ENCODE results near the gene DTWD2. TPM values are rescaled to one million over a fixed set of nuclear protein-coding genes. Genes with fewer than 3 reads are reported as not detected.
"Not testable (repeated sequence)": the region's sequence is repeated elsewhere in the genome, so short reads cannot be mapped to it uniquely, and the experiment has no call there.

DTWD2 gene
- total RNA-seq, 1 experiment from 2014 or later: 12.3 TPM

GRCh38 chr5:118883362-118883761 is 105.0 kb downstream of the DTWD2 start:
- Mint-ChIP-seq H3K4me3 (ENCODE audit: low read depth, unreplicated experiment) (no peak overlapping the region), H3K27ac (ENCODE audit: unreplicated experiment) (no peak overlapping the region), H3K27me3 (ENCODE audit: unreplicated experiment) (no peaks in the 10 kb centered on the region), H3K4me1 (ENCODE audit: low read depth, unreplicated experiment) (no peaks in the 10 kb centered on the region), H3K36me3 (ENCODE audit: insufficient read depth, unreplicated experiment) (no peaks in the 10 kb centered on the region), H3K9me3 (ENCODE audit: low read depth, unreplicated experiment) (no peaks in the 10 kb centered on the region)
- intact Hi-C loops (cut with micrococcal nuclease; ENCODE audit: unreplicated experiment): no loop called here
- no TSS peak for BruUV-seq (replicated peaks)
- no peak for TF ChIP-seq CTCF (IDR thresholded peaks at IDR 0.05; ENCODE audit: unreplicated experiment)
- CTCF ChIA-PET: no interaction called here
- no peak for DNase-seq

GRCh38 chr5:118882666-118883065 is 105.7 kb downstream of the DTWD2 start:
- Mint-ChIP-seq H3K27me3 (ENCODE audit: unreplicated experiment) (no peaks in the 10 kb centered on the region), H3K4me1 (ENCODE audit: low read depth, unreplicated experiment) (no peaks in the 10 kb centered on the region), H3K4me3 (ENCODE audit: low read depth, unreplicated experiment) (no peak overlapping the region), H3K9me3 (ENCODE audit: low read depth, unreplicated experiment) (no peaks in the 10 kb centered on the region), H3K36me3 (ENCODE audit: insufficient read depth, unreplicated experiment) (no peaks in the 10 kb centered on the region), H3K27ac (ENCODE audit: unreplicated experiment) (no peak overlapping the region)
- no peak for TF ChIP-seq CTCF (IDR thresholded peaks at IDR 0.05; ENCODE audit: unreplicated experiment)
- CTCF ChIA-PET: no interaction called here
- intact Hi-C loops (cut with micrococcal nuclease; ENCODE audit: unreplicated experiment): no loop called here
- no peak for DNase-seq
- no TSS peak for BruUV-seq (replicated peaks)

GRCh38 chr5:118876852-118877251 is 111.5 kb downstream of the DTWD2 start:
- H3K27ac Mint-ChIP-seq (ENCODE audit: unreplicated experiment); H3K9me3 Mint-ChIP-seq (ENCODE audit: low read depth, unreplicated experiment); H3K36me3 Mint-ChIP-seq (ENCODE audit: insufficient read depth, unreplicated experiment); H3K27me3 Mint-ChIP-seq (ENCODE audit: unreplicated experiment); CTCF ChIA-PET; BruUV-seq (replicated peaks); intact Hi-C loops (cut with micrococcal nuclease; ENCODE audit: unreplicated experiment); DNase-seq; H3K4me3 Mint-ChIP-seq (ENCODE audit: low read depth, unreplicated experiment); H3K4me1 Mint-ChIP-seq (ENCODE audit: low read depth, unreplicated experiment): not testable (repeated sequence)

GRCh38 chr5:118875131-118875530 is 113.2 kb downstream of the DTWD2 start:
- H3K4me3 Mint-ChIP-seq (ENCODE audit: low read depth, unreplicated experiment): no peak overlapping the region
- intact Hi-C loops (cut with micrococcal nuclease; ENCODE audit: unreplicated experiment): no loop called here
- CTCF ChIA-PET: interaction anchor here (0.5 kb wide), 1 partner anchor 275 kb away, joined by 3 read pairs; no protein-coding TSS in a partner anchor
- DNase-seq: no peak
- H3K9me3 Mint-ChIP-seq (ENCODE audit: low read depth, unreplicated experiment): no peaks in the 10 kb centered on the region
- no peak overlapping the region for H3K27ac Mint-ChIP-seq (ENCODE audit: unreplicated experiment)
- no peak for TF ChIP-seq CTCF (IDR thresholded peaks at IDR 0.05; ENCODE audit: unreplicated experiment)
- BruUV-seq (replicated peaks): no TSS peak
- no peaks in the 10 kb centered on the region for H3K4me1 Mint-ChIP-seq (ENCODE audit: low read depth, unreplicated experiment)
- H3K36me3 Mint-ChIP-seq (ENCODE audit: insufficient read depth, unreplicated experiment): no peaks in the 10 kb centered on the region
- H3K27me3 Mint-ChIP-seq (ENCODE audit: unreplicated experiment): no peaks in the 10 kb centered on the region

- intact Hi-C loops (cut with micrococcal nuclease; ENCODE audit: unreplicated experiment): no loop called here
- Mint-ChIP-seq H3K27ac (ENCODE audit: unreplicated experiment) (no peak overlapping the region), H3K4me3 (ENCODE audit: low read depth, unreplicated experiment) (no peak overlapping the region)
Observed at GRCh38 chr5:118873417-118873816, 114.9 kb downstream of the DTWD2 start.

More at GRCh38 chr5:118873417-118873816, 114.9 kb downstream of the DTWD2 start:
- CTCF ChIA-PET: no interaction called here
- H3K27me3 Mint-ChIP-seq (ENCODE audit: unreplicated experiment): no peaks in the 10 kb centered on the region
- no peaks in the 10 kb centered on the region for H3K4me1 Mint-ChIP-seq (ENCODE audit: low read depth, unreplicated experiment)
- H3K9me3 Mint-ChIP-seq (ENCODE audit: low read depth, unreplicated experiment): no peaks in the 10 kb centered on the region
- no TSS peak for BruUV-seq (replicated peaks)
- no peak for TF ChIP-seq CTCF (IDR thresholded peaks at IDR 0.05; ENCODE audit: unreplicated experiment)
- no peak for DNase-seq
- no peaks in the 10 kb centered on the region for H3K36me3 Mint-ChIP-seq (ENCODE audit: insufficient read depth, unreplicated experiment)
